PFSK-1 (cell line): ENCODE results near the gene TGFB1.

Experiments used
- FOXP2 ChIP-seq: optimal IDR thresholded peaks from 2 replicates; pipeline ENCODE3; 2011; ENCODE audit warnings: borderline replicate concordance, control low read depth, inconsistent platforms; ENCODE audit not compliant: insufficient read depth; ENCODE audit errors: extremely low read length, extremely low read depth
- POLR2AphosphoS5 ChIP-seq: IDR thresholded peaks from 2 replicates; pipeline ENCODE4 v1.6.1; 2012; ENCODE audit warnings: low read depth, mild to moderate bottlenecking, control low read depth, low read length, moderate library complexity
- SIN3A ChIP-seq: IDR thresholded peaks from 2 replicates; pipeline ENCODE4 v1.6.1; 2012; ENCODE audit warnings: mild to moderate bottlenecking, low read length, moderate library complexity, borderline replicate concordance; ENCODE audit not compliant: insufficient read depth
- TAF1 ChIP-seq: IDR thresholded peaks from 2 replicates; pipeline ENCODE4 v1.6.1; 2012; ENCODE audit warnings: low read length, control low read depth, borderline replicate concordance; ENCODE audit not compliant: insufficient read depth
- TF ChIP-seq, protein P1 (sequence below), 2 experiments: IDR thresholded peaks; 2 replicates each; pipeline versions ENCODE4 v1.6.1 to v1.8.0; 2011 to 2012; ENCODE audit warnings: low read depth in 2 of 2, low read length in 2 of 2, control low read depth in 1 of 2, inconsistent platforms in 1 of 2, mild to moderate bottlenecking in 1 of 2, moderate library complexity in 1 of 2; ENCODE audit not compliant: insufficient read depth in 1 of 2

The TGFB1 gene

DNA sequence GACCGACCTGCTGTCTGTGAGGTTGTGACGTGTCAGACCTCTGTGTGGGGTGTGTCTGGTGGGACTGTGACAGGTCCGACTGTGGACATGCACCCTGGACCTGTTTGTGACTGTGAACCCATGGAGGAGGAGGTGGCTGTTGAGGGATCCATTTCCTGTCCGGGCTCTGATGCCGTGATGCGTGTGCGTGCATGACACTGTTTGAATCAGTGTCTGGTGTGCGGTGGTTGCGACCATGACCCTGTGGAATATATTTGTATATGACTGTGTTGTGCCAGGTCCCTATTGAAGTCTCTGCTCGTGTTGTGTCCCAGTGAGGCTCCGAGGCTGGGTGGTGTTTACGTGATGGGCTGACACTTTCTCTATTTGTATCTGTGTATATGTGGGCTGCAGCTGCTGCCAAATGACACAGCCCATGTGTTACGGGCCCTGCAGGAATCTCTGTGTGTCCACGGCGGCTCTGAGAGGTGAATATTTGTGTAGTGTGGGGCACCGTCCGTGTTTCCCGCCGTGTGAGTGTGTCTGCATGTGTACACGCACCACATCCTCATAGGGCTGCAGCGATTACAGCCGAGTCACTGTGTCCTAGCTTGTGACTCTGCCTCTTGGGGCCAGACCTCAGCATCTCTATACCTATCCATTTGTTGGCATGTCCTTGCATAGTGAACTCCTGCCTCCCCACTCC, 25.4 kb downstream of the TGFB1 start:
- TF ChIP-seq TAF1 (no peak), FOXP2 (no peak), POLR2AphosphoS5 (no peak), SIN3A (no peak)
- TF ChIP-seq, protein P1, sequence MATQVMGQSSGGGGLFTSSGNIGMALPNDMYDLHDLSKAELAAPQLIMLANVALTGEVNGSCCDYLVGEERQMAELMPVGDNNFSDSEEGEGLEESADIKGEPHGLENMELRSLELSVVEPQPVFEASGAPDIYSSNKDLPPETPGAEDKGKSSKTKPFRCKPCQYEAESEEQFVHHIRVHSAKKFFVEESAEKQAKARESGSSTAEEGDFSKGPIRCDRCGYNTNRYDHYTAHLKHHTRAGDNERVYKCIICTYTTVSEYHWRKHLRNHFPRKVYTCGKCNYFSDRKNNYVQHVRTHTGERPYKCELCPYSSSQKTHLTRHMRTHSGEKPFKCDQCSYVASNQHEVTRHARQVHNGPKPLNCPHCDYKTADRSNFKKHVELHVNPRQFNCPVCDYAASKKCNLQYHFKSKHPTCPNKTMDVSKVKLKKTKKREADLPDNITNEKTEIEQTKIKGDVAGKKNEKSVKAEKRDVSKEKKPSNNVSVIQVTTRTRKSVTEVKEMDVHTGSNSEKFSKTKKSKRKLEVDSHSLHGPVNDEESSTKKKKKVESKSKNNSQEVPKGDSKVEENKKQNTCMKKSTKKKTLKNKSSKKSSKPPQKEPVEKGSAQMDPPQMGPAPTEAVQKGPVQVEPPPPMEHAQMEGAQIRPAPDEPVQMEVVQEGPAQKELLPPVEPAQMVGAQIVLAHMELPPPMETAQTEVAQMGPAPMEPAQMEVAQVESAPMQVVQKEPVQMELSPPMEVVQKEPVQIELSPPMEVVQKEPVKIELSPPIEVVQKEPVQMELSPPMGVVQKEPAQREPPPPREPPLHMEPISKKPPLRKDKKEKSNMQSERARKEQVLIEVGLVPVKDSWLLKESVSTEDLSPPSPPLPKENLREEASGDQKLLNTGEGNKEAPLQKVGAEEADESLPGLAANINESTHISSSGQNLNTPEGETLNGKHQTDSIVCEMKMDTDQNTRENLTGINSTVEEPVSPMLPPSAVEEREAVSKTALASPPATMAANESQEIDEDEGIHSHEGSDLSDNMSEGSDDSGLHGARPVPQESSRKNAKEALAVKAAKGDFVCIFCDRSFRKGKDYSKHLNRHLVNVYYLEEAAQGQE (IDR thresholded peaks at IDR 0.05; ENCODE audit: insufficient read depth in 1 of 2, low read depth in 2 of 2, low read length in 2 of 2): no peak

GRCh38 chr19:41327576-41328156, 26.1 kb downstream of the TGFB1 start:
- TF ChIP-seq POLR2AphosphoS5 (no peak), SIN3A (no peak), TAF1 (no peak), FOXP2 (no peak)
- TF ChIP-seq, protein P1 (IDR thresholded peaks at IDR 0.05; ENCODE audit: insufficient read depth in 1 of 2, low read depth in 2 of 2, low read length in 2 of 2): no peak

GRCh38 chr19:41327076-41327575, 26.6 kb downstream of the TGFB1 start:
- TF ChIP-seq SIN3A (no peak), POLR2AphosphoS5 (no peak), TAF1 (no peak), FOXP2 (no peak)
- TF ChIP-seq, protein P1 (IDR thresholded peaks at IDR 0.05; ENCODE audit: insufficient read depth in 1 of 2, low read depth in 2 of 2, low read length in 2 of 2): no peak

GRCh38 chr19:41325947-41326706, 27.6 kb downstream of the TGFB1 start:
- TF ChIP-seq POLR2AphosphoS5 (no peak), SIN3A (no peak; the same call in 1 of the 2 replicates), TAF1 (no peak), FOXP2 (no peak)
- TF ChIP-seq, protein P1 (IDR thresholded peaks at IDR 0.05; ENCODE audit: insufficient read depth in 1 of 2, low read depth in 2 of 2, low read length in 2 of 2): no peak
